ENCODE results near the gene CTNNA3.

CTNNA3 gene

GRCh38 chr10:66189271-66189670 is 1506.7 kb downstream of the CTNNA3 start:
- DNase-seq: no peak

- no peak for DNase-seq
These were observed 1508.8 kb downstream of the CTNNA3 start for GRCh38 chr10:66187053-66187733.

DNA sequence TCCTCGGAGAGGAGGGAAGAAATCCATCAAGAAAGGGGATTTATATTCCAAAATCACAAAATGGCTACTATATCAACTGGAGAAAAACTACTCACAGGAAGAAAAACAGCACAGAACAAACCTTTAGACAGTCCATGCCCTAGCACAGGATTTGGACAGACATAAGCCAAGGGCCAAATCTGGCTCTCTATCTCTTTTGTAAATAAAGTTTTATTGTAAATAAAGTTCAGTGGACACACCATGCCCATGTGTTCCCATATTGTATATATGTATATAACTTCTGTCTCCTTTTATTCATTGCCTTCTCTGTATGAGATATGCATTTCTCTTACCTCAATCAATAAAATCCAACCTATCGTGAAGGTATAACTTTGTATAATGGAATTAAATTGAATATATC is 1513.0 kb downstream of the CTNNA3 start:
- no peak for DNase-seq

DNA sequence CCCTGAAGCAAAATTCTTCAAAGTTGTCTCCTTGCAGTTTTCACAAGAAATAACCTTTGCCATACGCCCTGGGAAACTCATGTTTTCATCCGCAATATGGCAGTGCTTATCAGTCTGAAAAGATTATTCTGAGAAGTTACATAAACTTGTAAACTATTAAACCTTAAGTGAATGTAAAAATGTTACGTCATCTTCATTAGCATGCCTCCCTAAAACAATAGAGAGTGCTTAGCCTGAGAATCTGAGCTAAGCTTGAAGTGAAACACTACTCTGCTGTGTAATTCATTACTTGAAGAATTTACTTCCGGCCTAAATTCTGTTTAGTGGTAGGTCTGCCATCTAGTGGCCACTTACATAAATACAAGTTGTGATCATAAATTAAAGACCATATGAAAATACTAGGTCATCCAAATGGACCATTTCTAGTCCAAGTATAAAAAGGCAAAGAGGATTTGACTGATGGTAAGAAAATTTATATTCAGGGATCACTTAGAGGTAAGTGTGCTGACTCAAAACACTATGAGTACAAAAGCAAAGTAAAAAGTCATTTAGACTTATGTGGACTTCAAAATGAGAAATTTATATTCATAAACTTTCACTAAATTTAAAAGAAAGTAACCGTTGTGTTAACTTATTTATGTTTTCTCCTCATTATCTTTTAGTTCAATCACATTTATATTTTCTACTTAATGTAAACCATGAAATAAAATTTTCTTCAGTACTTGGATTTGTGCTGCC is 1515.2 kb downstream of the CTNNA3 start:
- no peak for DNase-seq

DNA sequence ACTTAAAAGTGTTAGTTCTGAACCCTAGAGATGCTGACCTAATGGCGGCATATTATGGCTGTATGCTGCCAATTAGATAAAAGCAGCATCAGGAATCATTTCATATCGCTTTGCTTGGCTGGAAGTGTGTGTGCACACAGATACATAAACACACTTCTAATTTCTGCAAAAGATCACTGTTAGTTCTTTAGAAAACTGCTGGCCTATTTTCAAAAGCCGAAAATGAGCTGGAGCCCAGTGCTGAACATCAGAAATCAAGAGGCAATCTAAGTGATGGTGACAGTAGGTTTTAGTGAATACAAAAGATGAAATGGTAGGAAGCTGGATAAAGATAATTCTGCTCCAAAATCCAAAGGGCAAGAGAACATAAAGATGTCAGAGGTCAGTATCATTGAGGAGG is 1516.0 kb downstream of the CTNNA3 start:
- DNase-seq: no peak

GRCh38 chr10:66176772-66177171 is 1519.2 kb downstream of the CTNNA3 start:
- DNase-seq: no peak

DNA sequence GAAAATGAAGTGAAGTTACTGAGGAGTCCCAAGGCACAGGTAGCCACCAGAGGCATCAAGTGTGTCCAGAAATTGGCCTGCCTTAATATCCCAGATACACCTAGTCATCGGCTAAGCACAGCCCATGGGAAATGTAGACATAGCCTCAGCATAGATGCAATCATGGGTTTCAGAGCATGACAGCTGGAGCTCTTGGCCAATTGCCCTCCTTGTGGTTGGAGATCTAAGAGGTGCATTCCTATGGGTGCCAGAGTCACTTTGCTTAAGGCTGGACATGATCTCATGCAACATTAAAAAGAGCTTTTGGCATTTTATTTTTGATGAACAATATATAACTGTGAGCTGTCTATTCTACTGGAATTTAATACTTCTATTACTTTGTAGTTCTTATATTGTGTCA is 1528.2 kb downstream of the CTNNA3 start:
- DNase-seq: no peak

GRCh38 chr10:66162560-66163143 is 1533.3 kb downstream of the CTNNA3 start:
- DNase-seq: no peak

GRCh38 chr10:66151346-66151745 is 1544.6 kb downstream of the CTNNA3 start:
- no peak for DNase-seq

- DNase-seq: no peak
These were observed 1547.7 kb downstream of the CTNNA3 start for GRCh38 chr10:66148312-66148711.

DNA sequence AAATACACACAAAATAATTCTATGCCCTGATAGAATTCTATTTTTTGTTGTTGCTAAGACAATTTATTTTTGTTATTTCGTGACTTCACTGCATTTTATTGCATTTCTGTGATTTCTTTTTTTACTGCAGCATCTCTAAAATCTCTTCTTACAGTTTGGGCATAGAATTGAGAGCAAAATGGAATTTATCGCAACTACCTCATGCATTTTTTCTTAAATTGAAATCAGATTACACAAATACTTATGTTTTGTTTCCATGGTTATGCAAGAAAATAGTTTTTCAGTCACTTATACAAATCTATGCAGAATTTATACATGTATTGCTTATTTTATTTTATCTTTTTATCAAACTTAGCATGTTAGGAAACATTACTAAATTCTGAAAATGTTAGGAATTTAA is 1552.0 kb downstream of the CTNNA3 start:
- DNase-seq: no peak

GRCh38 chr10:66102756-66103155 is 1593.2 kb downstream of the CTNNA3 start:
- DNase-seq: no peak

DNA sequence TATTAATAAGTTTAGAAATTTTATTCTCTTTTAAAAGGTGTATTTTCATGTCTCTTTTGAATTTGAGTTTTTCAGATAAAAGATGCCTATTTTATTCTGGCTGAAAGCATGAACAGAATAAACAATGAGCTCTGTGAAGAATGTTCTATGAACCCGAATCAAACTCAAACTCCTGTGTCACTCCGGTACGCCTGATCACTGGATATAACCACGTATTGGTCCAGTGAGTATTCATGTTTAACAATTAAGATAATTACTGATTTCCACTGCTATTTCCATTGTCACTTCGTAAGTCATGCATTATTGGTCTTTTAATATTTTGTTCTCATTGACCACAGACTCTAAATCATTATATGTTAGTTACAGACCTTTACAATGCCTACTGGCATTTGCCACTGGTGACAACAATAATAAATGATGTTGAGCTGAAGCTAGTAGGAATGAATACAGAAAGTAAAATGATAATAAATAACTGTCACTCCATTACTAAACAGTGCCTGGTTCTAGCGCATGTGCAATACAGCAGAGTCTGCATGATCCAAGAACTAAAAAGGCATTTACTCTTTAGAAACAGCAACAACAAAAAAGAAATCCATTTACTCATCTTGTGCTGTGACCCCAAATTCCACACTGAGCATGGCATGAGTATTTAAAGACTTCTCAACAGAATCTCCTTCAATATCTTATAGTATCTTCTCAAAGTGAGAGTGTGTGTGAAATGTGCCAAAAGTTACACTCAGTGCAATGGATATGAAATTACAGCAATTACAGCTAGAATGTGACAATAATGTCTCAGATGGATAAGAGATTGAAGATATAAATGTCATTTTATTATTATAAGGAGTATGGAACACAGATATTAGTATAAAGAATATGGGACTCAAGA is 1597.2 kb downstream of the CTNNA3 start:
- no peak for DNase-seq

- no peak for DNase-seq
These were observed 1600.4 kb downstream of the CTNNA3 start for GRCh38 chr10:66095610-66096009.

DNA sequence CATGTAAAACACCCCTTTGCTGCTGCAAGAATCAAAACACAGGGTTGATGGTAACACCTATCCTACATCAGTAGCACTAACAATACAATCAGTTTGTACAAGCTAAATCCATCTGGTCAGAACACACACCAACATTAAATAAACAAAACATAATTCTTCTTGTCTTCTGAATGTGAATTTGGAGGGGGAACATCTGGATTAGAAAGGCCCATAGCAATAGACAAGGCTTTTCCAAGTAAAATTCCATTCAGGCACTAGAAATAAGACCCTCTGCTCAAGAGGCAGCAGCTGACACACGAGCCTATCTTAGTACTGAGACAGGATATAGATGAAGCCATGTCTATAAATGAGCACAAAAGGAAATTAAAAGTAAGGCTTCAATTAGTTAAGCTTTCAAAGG is 1610.1 kb downstream of the CTNNA3 start:
- no peak for DNase-seq

GRCh38 chr10:66071907-66072306 is 1624.1 kb downstream of the CTNNA3 start:
- DNase-seq: no peak

DNA sequence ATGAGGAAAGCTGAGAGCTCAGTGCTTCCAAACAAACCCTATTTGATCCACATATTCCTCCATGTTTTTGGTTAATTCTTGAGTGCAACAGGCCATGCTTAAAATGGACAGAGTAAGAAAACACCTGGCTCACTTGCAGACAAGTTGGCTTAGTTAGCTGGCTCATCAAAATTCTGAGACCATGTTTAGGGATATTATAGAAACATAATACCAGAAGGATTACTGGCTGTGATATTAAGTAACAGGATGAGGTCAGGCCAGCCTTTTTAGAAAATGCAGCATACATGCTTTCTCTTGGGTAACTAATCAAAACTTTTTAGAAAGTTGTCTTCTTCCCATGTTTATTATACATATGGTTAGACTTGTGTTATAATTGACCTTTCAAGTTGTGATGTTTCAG is 1637.4 kb downstream of the CTNNA3 start:
- DNase-seq: no peak

GRCh38 chr10:66049335-66049734 is 1646.7 kb downstream of the CTNNA3 start:
- DNase-seq: no peak

DNA sequence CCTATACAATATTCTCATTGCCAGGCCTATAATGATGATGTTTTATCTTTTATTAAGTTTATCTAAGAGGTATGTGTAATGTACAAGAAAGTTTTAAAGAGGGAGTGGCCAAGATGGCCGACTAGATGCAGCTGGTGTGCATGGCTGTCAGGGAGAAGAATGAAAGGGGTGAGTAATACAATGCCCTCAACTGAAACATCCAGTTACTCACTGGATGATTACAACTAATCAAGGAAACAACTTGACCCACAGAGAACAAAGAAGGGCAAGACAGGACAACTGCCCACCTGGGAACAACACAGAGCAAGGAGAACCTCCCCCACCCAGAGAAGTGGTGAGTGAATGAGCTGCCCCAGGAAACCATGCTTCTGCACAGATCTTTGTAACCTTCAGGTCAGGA is 1650.1 kb downstream of the CTNNA3 start:
- DNase-seq: no peak

- no peak for DNase-seq
These were observed 1654.2 kb downstream of the CTNNA3 start for GRCh38 chr10:66041771-66042170.

DNA sequence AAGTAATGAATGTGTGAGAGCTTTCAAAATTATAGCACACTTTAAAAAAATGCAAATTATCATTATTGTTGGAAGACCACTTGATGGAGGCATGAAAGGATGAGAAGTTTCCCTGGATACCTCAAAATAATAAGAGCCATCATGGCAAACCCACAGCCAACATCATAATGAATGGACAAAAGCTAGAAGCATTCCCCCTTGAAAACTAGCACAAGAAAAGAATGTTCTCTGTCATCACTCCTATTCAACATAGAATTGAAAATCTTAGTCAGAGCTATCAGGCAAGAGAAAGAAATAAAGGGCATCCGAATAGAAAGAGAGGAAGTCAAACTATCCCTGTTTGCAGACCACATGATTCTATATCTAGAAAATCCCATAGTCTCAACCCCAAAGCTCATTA is 1657.4 kb downstream of the CTNNA3 start:
- no peak for DNase-seq

GRCh38 chr10:66026321-66026720 is 1669.7 kb downstream of the CTNNA3 start:
- DNase-seq: no peak

DNA sequence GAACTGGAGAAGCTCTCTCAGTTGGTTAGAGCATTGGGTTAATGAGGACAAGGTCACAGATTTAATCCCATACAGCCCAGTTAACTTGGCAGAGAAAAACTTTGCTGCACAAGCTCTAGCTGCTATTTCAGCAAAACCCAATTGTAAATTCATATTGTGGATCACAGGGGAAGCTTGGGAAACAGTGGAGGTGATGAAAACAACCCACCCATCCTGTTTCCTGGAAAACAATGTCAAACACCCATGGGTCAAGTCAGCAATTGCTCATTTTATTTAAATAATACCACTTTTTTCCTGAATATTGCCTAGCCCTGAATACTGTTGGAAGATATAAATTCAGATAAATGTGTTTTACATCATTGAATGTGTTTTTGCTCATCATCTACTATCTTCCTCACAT is 1670.8 kb downstream of the CTNNA3 start:
- no peak for DNase-seq
